AG09309 (cell line): ENCODE measurements around the gene KRT71.

ENCODE experiments used
- DNase-seq: peaks from one replicate; pipeline ENCODE4 v3.0.0-alpha.2; 2010; ENCODE audit warnings: low read depth
- H3K4me3 ChIP-seq: 2 replicates; pipeline ENCODE4 v1.5.1; 2011; ENCODE audit warnings: mild to moderate bottlenecking, low read depth, low read length, moderate library complexity; ENCODE audit not compliant: control insufficient read depth
- CTCF ChIP-seq: IDR thresholded peaks from 2 replicates; pipeline ENCODE4 v1.5.1; 2011; ENCODE audit warnings: mild to moderate bottlenecking, low read depth, low read length, inconsistent platforms; ENCODE audit not compliant: insufficient read depth, control insufficient read depth; ENCODE audit errors: missing control alignments

KRT71 gene

DNA sequence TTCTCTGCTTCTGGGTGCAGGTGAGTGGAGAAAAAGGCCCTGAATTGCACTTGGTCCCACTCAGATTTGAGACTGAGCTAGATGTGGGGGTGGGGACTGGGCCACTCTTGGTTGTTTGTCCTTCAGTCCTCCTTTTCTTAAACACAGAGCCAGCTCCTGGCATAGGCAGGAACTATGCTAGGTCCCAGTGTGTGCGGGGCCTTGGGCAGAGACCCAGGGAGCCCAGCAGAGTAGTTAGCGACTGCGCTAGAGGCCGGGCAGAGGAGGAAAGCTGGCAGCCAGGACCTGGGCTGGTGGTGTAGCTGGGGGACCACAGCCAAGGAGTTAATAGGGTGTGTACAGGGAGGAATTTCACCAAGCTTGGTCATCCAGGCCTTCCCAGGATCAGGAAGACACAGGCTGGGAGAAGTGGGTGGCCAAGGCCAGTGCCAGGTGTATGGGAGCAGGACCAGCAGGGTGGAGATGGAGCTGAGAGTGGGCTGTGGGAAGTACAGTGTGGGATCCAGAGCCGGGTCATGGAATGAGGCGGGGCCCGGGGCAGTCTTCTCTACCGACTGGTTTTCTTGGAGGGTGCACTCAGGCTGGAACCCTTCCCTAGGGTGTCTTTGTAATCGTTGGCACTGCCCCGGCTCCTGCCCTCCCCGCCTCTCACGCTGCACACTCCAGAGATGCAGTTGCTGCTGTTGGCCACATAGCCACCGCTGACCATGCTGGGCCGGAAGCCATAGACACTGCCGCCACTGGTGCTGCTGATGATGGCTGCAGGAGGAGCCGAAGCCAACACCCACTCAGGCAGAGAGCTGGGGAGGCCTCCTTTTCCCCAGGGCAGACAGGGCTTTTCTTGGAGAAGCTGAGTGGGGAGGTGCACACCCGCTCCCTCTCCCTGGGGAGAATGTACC is 8.7 kb downstream of the KRT71 start:
- TF ChIP-seq CTCF, result no peak
- no peak for DNase-seq
- no peak overlapping the region for H3K4me3 ChIP-seq

DNA sequence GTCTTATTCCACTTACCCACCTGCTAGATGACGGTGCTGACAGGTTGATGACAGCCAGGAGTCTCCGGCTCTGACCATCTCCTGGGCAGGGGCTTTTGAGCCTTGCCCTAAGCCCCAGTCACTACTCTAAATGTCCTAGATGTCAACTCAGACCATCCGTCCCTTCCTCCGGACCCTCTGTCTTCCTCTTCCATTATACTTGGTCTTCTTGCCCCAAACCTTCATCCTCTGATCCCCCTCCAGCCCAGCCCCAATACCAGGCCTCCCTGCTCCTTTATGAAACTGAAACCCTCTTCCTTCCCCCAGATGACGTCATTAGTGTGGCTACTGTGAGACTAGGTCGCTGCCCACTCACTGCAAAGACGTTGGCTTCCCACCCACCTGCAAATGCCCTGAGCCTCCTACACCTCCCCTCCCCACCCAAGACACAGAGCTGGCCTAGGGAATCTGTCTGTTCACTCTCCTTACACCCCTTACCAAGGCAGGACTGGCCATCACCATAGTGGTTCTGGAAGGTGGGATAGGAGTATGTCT is 10.1 kb downstream of the KRT71 start:
- no peak for TF ChIP-seq CTCF
- H3K4me3 ChIP-seq, result no peak overlapping the region
- no peak for DNase-seq

- DNase-seq, result no peak
- no peak for TF ChIP-seq CTCF
Observed at GRCh38 chr12:52542157-52542556, 10.8 kb downstream of the KRT71 start.

DNA sequence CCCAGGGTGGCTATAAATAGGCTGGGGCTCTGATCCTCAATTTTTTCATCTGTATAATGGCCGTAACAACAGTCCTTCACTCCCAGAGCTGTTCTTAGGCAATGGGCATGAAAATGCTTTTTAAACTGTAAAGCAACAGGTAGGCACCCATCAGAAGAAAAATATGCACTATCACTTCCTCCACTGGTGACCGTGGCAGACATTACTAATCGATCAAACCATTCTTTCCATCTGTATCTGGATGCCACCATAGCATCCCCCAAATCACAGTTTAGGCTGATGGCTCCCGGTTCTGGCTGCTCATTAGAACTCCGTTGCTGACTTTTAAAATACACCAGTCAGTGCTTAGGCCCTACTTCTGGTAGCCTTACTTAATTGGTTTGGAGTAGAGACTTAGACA is 11.2 kb downstream of the KRT71 start:
- H3K4me3 ChIP-seq, result no peak overlapping the region
- DNase-seq, result no peak
- TF ChIP-seq CTCF, result no peak

More at GRCh38 chr12:52542157-52542556, 10.8 kb downstream of the KRT71 start:
- no peak overlapping the region for H3K4me3 ChIP-seq

DNA sequence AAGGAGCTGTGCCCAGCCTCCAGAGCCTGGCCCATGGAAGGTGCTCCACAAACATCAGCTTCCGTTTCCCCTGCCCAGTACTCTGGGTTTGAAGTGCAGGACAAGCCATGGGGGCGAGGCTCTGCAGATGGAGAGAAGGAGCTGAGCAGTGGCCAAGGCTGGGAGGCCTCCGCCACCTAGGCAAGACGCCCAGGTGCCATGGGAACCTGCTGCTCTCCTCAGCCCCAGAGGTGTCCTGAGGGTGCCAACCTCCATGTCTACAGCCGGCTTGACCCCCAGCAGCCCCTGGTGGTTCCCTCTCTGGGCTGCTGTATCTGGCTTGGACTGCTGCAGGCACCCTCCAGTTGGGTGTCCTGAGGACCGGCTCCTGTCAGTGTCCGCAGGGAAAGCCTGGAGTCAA is 12.4 kb downstream of the KRT71 start:
- DNase-seq, result no peak
- TF ChIP-seq CTCF, result no peak
- no peak overlapping the region for H3K4me3 ChIP-seq

- TF ChIP-seq CTCF, result no peak
- no peak overlapping the region for H3K4me3 ChIP-seq
- no peak for DNase-seq
Observed at GRCh38 chr12:52539821-52540173, 13.1 kb downstream of the KRT71 start.
